RWPE1 (cell line): ENCODE measurements around the gene ZNF674.

Experiments
- CTCF ChIA-PET: fragments of 350-600 bp; sonication (Branson Sonifier 250); formaldehyde crosslinking; extraction: SDS; loops from one replicate; lab custom pipeline; 2021; lab: Yijun Ruan, JAX
- POLR2A ChIA-PET: fragments of 400-600 bp; formaldehyde crosslinking; extraction: SDS; loops from one replicate; lab custom pipeline; 2020; ENCODE audit warnings: antibody characterized with exemption; ENCODE audit not compliant: low non-redundant PET; lab: Yijun Ruan, JAX
- DNase-seq: peaks from one replicate; pipeline ENCODE4 v3.0.0; 2012; ENCODE audit warnings: low spot score
- H3K27ac ChIP-seq: fragments of 450-650 bp; 2 replicates; pipeline ENCODE4 v1.5.1; 2017
- CTCF ChIP-seq: fragments of 450-650 bp; conservative IDR thresholded peaks from 2 replicates; pipeline ENCODE4 v1.5.1; 2017; ENCODE audit warnings: low read depth, mild to moderate bottlenecking

ZNF674 gene

DNA sequence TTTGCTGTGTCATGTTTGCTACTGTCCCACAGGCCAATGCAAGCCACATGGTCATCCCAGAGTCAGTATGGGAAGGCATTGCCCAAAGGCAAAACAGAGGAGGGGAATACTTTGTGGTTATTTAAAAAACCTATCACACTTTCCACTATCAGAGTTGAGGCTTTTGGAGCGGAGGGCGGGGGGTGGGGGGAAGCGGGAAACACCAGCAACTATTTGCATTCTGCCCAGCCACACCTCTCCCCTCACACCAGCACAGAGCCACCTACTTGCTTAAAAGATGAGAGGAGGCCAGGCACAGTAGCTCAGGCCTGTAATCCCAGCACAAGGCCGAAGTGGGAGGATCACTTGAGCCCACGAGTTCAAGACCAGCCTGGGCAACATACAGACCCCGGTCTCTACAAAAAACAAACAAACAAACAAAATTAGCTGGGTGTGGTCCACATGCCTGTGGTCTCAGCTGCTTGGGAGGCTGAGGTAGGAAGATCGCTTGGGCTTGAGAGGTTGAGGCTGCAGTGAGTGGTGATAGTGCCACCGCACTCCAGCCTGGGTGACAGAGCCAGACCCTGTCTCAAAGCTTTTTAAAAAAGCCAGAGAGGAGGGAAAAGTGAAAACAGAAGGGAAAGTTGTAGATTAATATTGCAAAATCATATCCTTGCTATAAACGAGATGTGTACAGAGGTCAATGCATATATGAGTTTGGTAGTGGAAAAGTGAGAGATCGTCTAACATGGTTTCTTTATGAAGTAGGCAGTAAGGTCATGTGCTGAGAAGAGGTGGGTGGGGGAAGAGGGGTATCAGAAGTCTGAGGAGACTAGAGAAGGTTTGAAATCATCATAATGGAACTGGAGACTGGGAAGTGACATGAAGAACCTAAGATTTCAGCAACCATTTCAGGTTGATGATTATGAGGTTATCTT, 26.5 kb upstream of the ZNF674 start:
- no peak for DNase-seq
- H3K27ac ChIP-seq: no peak overlapping the region
- no peak for TF ChIP-seq CTCF
- CTCF ChIA-PET: no interaction called here
- POLR2A ChIA-PET: no interaction called here

DNA sequence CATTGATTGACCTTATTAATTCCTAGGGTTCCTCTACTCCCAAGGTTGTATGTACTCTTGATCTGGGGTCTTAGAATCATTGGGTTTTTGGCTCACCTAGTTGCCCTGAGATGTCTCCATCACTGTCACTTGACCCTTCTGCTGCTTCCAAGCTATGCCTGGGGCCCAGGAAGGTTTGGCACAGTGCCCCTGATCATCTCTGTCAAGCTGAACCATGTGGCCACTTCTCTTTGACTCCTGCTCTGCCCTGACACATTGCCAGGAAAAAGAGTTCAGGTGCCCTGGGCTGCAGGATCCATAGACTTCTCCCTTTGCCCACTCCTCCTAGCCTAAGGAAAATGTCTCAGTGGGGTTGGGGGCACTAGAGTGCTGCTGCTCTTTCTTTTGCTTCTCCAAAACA, 24.4 kb upstream of the ZNF674 start:
- ChIA-PET CTCF (interaction anchor here (0.6 kb wide), 1 partner anchor 13 kb away, joined by 3 read pairs; no protein-coding TSS in a partner anchor), POLR2A (no interaction called here)
- no peak for TF ChIP-seq CTCF
- DNase-seq: no peak
- H3K27ac ChIP-seq: no peak overlapping the region

- no peak overlapping the region for H3K27ac ChIP-seq
- DNase-seq: no peak
- POLR2A ChIA-PET: no interaction called here
- no peak for TF ChIP-seq CTCF
- CTCF ChIA-PET: interaction anchor here (0.6 kb wide), 1 partner anchor 463 kb away, joined by 3 read pairs; no protein-coding TSS in a partner anchor
Observed at GRCh38 chrX:46567388-46567787, 22.2 kb upstream of the ZNF674 start.

DNA sequence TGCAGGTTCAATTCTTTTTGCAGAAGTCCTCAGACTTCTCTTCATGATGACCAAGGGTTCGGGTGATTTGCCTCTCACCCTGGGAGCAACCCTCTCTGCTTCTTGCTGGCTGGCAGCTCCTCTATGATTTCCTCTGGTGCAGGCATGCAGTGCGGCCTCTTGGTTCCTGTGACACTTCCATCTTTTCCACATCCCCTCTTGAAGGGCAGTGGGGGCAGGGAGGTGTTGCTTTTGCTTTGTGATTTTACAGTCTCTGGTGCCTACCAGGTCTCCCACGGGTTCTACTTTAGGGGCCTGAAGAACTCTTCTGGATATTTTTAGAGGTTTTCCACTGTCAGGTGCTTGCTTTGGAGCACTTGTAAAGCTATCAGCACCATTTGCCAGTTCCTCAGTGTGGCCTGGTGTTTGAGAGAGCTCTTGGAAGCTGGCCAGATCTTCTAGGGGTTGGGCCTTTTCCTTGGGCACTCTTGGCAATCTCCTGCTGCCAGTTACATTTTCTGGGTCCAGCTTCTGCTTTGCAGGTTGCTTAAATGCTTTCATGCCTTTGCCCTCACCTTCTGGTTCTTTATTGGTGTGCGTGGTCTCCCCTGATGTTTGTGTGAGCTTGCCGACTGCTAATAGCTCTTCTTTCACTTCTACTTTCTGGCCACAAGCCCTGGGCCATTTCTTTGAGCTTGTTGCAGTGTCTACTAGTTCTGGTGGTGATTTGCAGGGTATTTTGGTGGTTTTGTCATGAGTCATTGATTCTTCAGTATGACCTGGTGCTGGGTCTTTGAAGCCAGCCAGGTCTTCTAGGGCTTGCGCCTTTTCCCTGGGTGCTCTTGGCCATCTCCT, 16.8 kb upstream of the ZNF674 start:
- no peak overlapping the region for H3K27ac ChIP-seq
- POLR2A ChIA-PET: no interaction called here
- CTCF ChIA-PET: no interaction called here
- no peak for DNase-seq
- TF ChIP-seq CTCF: no peak

DNA sequence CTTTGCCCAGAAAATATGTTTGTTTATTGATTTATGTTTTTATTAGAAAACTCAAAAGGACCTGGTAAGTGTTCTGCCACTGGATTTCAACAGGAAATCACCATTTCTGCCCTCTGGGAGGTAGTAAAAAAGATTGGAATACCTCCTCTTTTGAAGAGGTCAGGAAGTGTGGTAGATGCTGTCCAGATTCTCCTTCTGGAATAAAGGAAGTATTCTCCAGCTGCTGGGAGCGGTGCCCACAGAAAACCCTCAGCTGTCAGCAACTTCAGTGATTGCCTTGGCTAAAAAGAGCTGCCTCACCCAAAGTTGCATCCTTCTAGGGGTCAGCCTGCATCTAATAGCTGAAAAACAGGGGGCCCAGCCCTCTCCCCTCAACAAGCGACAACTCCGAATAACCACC, 13.8 kb upstream of the ZNF674 start:
- DNase-seq: no peak
- no peak overlapping the region for H3K27ac ChIP-seq
- ChIA-PET CTCF (no interaction called here), POLR2A (no interaction called here)
- TF ChIP-seq CTCF: no peak

DNA sequence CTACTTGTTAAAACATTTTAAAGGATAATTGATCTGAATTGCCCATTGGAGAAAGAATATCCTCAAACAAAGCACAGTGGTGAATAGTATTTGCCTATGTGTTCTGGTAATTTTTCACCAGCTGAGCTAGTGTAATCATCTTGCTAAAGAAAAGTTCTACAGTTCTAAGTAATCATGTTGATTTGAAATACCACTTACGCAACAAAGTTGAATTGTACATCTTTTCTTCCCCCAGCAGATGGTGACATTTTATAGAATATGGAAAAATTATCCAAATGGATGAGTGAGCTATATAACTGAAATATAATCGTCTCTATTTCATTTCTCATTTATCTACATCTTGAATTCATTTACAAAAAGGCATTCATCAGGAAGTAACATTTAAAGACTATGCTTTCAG, 9.7 kb upstream of the ZNF674 start:
- CTCF ChIA-PET: no interaction called here
- peak; percentile 22; the same call in 1 of the 2 replicates for TF ChIP-seq CTCF
- H3K27ac ChIP-seq: no peak overlapping the region
- POLR2A ChIA-PET: no interaction called here
- DNase-seq: no peak
